Germinal center (tissue), 1 donor: ENCODE measurements around the gene DHCR24.
A peak's percentile ranks its signal among the peaks of the same experiment; 100 is the strongest.
"Not testable (repeated sequence)": the region's sequence is repeated elsewhere in the genome, so short reads cannot be mapped to it uniquely, and the experiment has no call there.

ENCODE experiments used
- DNase-seq: peaks from one replicate; pipeline ENCODE4 v3.0.0; 2012; ENCODE audit warnings: mixed read lengths, low spot score

Gene DHCR24

GRCh38 chr1:54886724-54887664, at the start of gene DHCR24:
TSS of gene DHCR24 (minus strand) at chr1:54887195. CDS start at chr1:54887119, 76 bp downstream.
- peak; percentile 98 for DNase-seq

- no peak for DNase-seq
These were observed 49.8 kb upstream of the DHCR24 start for GRCh38 chr1:54936791-54937190.

GRCh38 chr1:54934869-54935268, 47.9 kb upstream of the DHCR24 start:
- no peak for DNase-seq

GRCh38 chr1:54934081-54934480, 47.1 kb upstream of the DHCR24 start:
- not testable (repeated sequence) for DNase-seq

GRCh38 chr1:54931275-54931840, 44.4 kb upstream of the DHCR24 start:
- DNase-seq, result no peak

- DNase-seq, result no peak
These were observed 42.7 kb upstream of the DHCR24 start for GRCh38 chr1:54929700-54930099.

GRCh38 chr1:54928327-54928726, 41.3 kb upstream of the DHCR24 start:
- no peak for DNase-seq

- no peak for DNase-seq
These were observed 40.7 kb upstream of the DHCR24 start for GRCh38 chr1:54927472-54928240.

GRCh38 chr1:54926970-54927369, 40.0 kb upstream of the DHCR24 start:
- DNase-seq, result no peak

GRCh38 chr1:54922921-54923421, 36.0 kb upstream of the DHCR24 start:
- no peak for DNase-seq

- DNase-seq, result no peak
These were observed 35.2 kb upstream of the DHCR24 start for GRCh38 chr1:54922040-54922761.

- DNase-seq, result no peak
These were observed 32.7 kb upstream of the DHCR24 start for GRCh38 chr1:54919367-54920359.

- not testable (repeated sequence) for DNase-seq
These were observed 24.1 kb upstream of the DHCR24 start for GRCh38 chr1:54911076-54911475.

- no peak for DNase-seq
These were observed 19.6 kb upstream of the DHCR24 start for GRCh38 chr1:54906586-54906985.

- no peak for DNase-seq
These were observed 17.6 kb upstream of the DHCR24 start for GRCh38 chr1:54904476-54905048.

GRCh38 chr1:54894271-54894670, 7.3 kb upstream of the DHCR24 start:
- no peak for DNase-seq

GRCh38 chr1:54892586-54892985, 5.6 kb upstream of the DHCR24 start:
- no peak for DNase-seq

GRCh38 chr1:54889132-54889725, 2.2 kb upstream of the DHCR24 start:
- no peak for DNase-seq

- DNase-seq, result no peak
These were observed 1.2 kb upstream of the DHCR24 start for GRCh38 chr1:54888080-54888733.
